HG02623 (cell line): Measurements from ENCODE around the gene ARHGEF28.
A peak's percentile ranks its signal among the peaks of the same experiment; 100 is the strongest.

Experiments
- ATAC-seq: cut with Tn5 transposase; IDR thresholded peaks from one replicate; pipeline ENCODE4 v1.9.1; 2021; ENCODE audit warnings: moderate library complexity; ENCODE audit not compliant: unreplicated experiment

ARHGEF28 gene

GRCh38 chr5:73893813-73894212 lies 267.8 kb downstream of the ARHGEF28 start:
- ATAC-seq: no peak

GRCh38 chr5:73894860-73895259 lies 268.9 kb downstream of the ARHGEF28 start:
- ATAC-seq: no peak

GRCh38 chr5:73895471-73895870 lies 269.5 kb downstream of the ARHGEF28 start:
- no peak for ATAC-seq

GRCh38 chr5:73896097-73896496 lies 270.1 kb downstream of the ARHGEF28 start:
- no peak for ATAC-seq

GRCh38 chr5:73896668-73897067 lies 270.7 kb downstream of the ARHGEF28 start:
- ATAC-seq: no peak

GRCh38 chr5:73897893-73898292 lies 271.9 kb downstream of the ARHGEF28 start:
- no peak for ATAC-seq

GRCh38 chr5:73899055-73899454 lies 273.1 kb downstream of the ARHGEF28 start:
- ATAC-seq: peak; percentile 82

- no peak for ATAC-seq
These were observed 273.9 kb downstream of the ARHGEF28 start for GRCh38 chr5:73899916-73900315.

- ATAC-seq: no peak
These were observed 274.6 kb downstream of the ARHGEF28 start for GRCh38 chr5:73900566-73900965.

- ATAC-seq: no peak
These were observed 275.0 kb downstream of the ARHGEF28 start for GRCh38 chr5:73901043-73901442.

GRCh38 chr5:73901455-73901854 lies 275.5 kb downstream of the ARHGEF28 start:
- ATAC-seq: no peak

GRCh38 chr5:73902327-73903051 lies 276.5 kb downstream of the ARHGEF28 start:
- no peak for ATAC-seq

GRCh38 chr5:73903169-73903568 lies 277.2 kb downstream of the ARHGEF28 start:
- no peak for ATAC-seq

GRCh38 chr5:73906277-73906676 lies 280.3 kb downstream of the ARHGEF28 start:
- no peak for ATAC-seq

- ATAC-seq: no peak
These were observed 281.2 kb downstream of the ARHGEF28 start for GRCh38 chr5:73907164-73907563.

- ATAC-seq: no peak
These were observed 282.4 kb downstream of the ARHGEF28 start for GRCh38 chr5:73908395-73908794.

- ATAC-seq: no peak
These were observed 282.9 kb downstream of the ARHGEF28 start for GRCh38 chr5:73908846-73909245.

- ATAC-seq: no peak
These were observed 283.5 kb downstream of the ARHGEF28 start for GRCh38 chr5:73909474-73909873.

GRCh38 chr5:73911761-73912393 lies 285.9 kb downstream of the ARHGEF28 start:
- ATAC-seq: no peak

- ATAC-seq: no peak
These were observed 286.9 kb downstream of the ARHGEF28 start for GRCh38 chr5:73912821-73913271.

- no peak for ATAC-seq
These were observed 288.0 kb downstream of the ARHGEF28 start for GRCh38 chr5:73913971-73914370.

- ATAC-seq: no peak
These were observed 289.3 kb downstream of the ARHGEF28 start for GRCh38 chr5:73915345-73915744.

GRCh38 chr5:73917433-73917832 lies 291.4 kb downstream of the ARHGEF28 start:
- ATAC-seq: no peak
